MM.1S (cell line): ENCODE results near the gene BLOC1S4.

Experiments used
- DNase-seq: peaks from one replicate; pipeline ENCODE4 v3.0.0-alpha.2; 2015
- H2AFZ ChIP-seq: fragments of 300-600 bp; sonication (generic); 2 replicates; pipeline ENCODE4 v1.6.0; 2016; ENCODE audit warnings: antibody characterized with exemption, low read length
- H3F3A ChIP-seq: fragments of 300-600 bp; sonication (generic); 2 replicates; pipeline ENCODE4 v1.6.1; 2016; ENCODE audit warnings: mild to moderate bottlenecking, antibody characterized with exemption, low read length, moderate library complexity, mixed read lengths; ENCODE audit not compliant: insufficient read depth
- H3K27ac ChIP-seq: fragments of 300-600 bp; sonication (generic); 2 replicates; pipeline ENCODE4 v1.5.1; 2016; ENCODE audit warnings: mild to moderate bottlenecking, low read length
- H3K27me3 ChIP-seq: fragments of 300-600 bp; sonication (generic); replicated peaks from 2 replicates; pipeline ENCODE4 v1.6.0; 2016; ENCODE audit warnings: low read length; ENCODE audit not compliant: insufficient read depth
- H3K36me3 ChIP-seq: fragments of 300-600 bp; sonication (generic); replicated peaks from 2 replicates; pipeline ENCODE4 v1.6.1; 2016; ENCODE audit warnings: mild to moderate bottlenecking, low read length, mixed read lengths; ENCODE audit not compliant: insufficient read depth
- H3K4me1 ChIP-seq: fragments of 300-600 bp; sonication (generic); 2 replicates; pipeline ENCODE4 v1.6.1; 2016; ENCODE audit warnings: low read length, mixed read lengths
- H3K4me2 ChIP-seq: fragments of 300-600 bp; sonication (generic); 2 replicates; pipeline ENCODE4 v1.6.0; 2016; ENCODE audit warnings: low read depth, low read length
- H3K4me3 ChIP-seq: fragments of 300-600 bp; sonication (generic); 2 replicates; pipeline ENCODE4 v1.5.1; 2016; ENCODE audit warnings: low read length, mixed read lengths
- H3K79me2 ChIP-seq: fragments of 300-600 bp; sonication (generic); 2 replicates; pipeline ENCODE4 v1.6.1; 2016; ENCODE audit warnings: mixed run types, low read length, mixed read lengths
- H3K9ac ChIP-seq: fragments of 300-600 bp; sonication (generic); 2 replicates; pipeline ENCODE4 v1.6.1; 2016; ENCODE audit warnings: low read length, mixed read lengths
- H3K9me2 ChIP-seq: fragments of 300-600 bp; sonication (generic); replicated peaks from 2 replicates; pipeline ENCODE4 v1.6.1; 2016; ENCODE audit warnings: mild to moderate bottlenecking, low read length, mixed read lengths; ENCODE audit not compliant: insufficient read depth
- H3K9me3 ChIP-seq: fragments of 300-600 bp; sonication (generic); replicated peaks from 2 replicates; pipeline ENCODE4 v1.6.1; 2016; ENCODE audit warnings: mild to moderate bottlenecking, low read length, mixed read lengths; ENCODE audit not compliant: insufficient read depth
- H4K20me1 ChIP-seq: fragments of 300-600 bp; sonication (generic); 2 replicates; pipeline ENCODE4 v1.6.1; 2016; ENCODE audit warnings: mild to moderate bottlenecking, low read length, moderate library complexity, mixed read lengths; ENCODE audit not compliant: insufficient read depth
- EZH2 ChIP-seq: fragments of 300-600 bp; sonication (generic); optimal IDR thresholded peaks from 2 replicates; pipeline ENCODE3; 2017; ENCODE audit warnings: low read depth, mild to moderate bottlenecking, antibody characterized with exemption, low read length, mixed read lengths
- EZH2phosphoT487 ChIP-seq: fragments of 300-600 bp; sonication (generic); IDR thresholded peaks from 2 replicates; pipeline ENCODE4 v1.6.1; 2018; ENCODE audit warnings: antibody characterized with exemption, low read length
- TF ChIP-seq, protein P1 (sequence below): fragments of 300-600 bp; sonication (generic); IDR thresholded peaks from 2 replicates; pipeline ENCODE4 v1.5.1; 2016; ENCODE audit warnings: antibody characterized with exemption, low read length, mixed read lengths

The BLOC1S4 gene

DNA sequence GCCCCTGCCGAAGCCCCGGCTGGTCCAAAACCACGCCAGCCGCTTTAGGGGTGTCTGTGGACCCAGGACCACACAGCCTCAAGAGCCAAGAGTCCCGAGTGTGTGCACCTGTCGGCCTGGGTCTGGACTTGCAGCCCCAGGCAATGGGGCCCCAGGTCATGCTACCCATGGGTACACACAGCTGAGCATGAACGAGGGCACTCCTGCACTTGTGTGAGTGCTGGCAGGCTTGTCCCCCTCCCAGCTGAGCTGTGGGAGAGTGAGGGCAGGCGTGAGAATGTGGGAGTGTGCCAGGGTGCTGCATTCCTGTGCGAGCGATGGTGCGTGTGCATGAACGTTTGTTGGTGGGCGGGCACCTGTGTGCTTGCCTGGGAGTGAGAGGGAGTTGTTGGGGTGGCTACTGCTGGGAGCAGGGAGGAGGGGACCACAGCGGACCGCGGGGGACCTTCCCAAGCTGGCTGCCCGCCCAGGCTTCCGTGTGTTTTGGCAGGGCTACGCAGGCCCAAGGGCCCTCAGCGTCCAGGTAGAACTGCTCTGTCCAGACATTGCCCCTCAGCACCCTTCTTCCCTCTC lies 30.8 kb downstream of the BLOC1S4 start:
- no peak for DNase-seq
- Histone ChIP-seq H4K20me1 (no peaks in the 10 kb centered on the region), H3K27ac (no peak overlapping the region), H3K9me2 (no peaks in the 10 kb centered on the region), H3K79me2 (no peaks in the 10 kb centered on the region), H3K4me1 (peaks cover 4% of the 10 kb centered on the region; the same call in 1 of the 2 replicates), H3K9me3 (no peaks in the 10 kb centered on the region), H2AFZ (no peak overlapping the region), H3K27me3 (no peaks in the 10 kb centered on the region), H3F3A (no peaks in the 10 kb centered on the region), H3K9ac (no peak overlapping the region), H3K4me3 (no peak overlapping the region), H3K36me3 (no peaks in the 10 kb centered on the region), H3K4me2 (no peak overlapping the region)
- no peak for TF ChIP-seq EZH2
- TF ChIP-seq, protein P1, sequence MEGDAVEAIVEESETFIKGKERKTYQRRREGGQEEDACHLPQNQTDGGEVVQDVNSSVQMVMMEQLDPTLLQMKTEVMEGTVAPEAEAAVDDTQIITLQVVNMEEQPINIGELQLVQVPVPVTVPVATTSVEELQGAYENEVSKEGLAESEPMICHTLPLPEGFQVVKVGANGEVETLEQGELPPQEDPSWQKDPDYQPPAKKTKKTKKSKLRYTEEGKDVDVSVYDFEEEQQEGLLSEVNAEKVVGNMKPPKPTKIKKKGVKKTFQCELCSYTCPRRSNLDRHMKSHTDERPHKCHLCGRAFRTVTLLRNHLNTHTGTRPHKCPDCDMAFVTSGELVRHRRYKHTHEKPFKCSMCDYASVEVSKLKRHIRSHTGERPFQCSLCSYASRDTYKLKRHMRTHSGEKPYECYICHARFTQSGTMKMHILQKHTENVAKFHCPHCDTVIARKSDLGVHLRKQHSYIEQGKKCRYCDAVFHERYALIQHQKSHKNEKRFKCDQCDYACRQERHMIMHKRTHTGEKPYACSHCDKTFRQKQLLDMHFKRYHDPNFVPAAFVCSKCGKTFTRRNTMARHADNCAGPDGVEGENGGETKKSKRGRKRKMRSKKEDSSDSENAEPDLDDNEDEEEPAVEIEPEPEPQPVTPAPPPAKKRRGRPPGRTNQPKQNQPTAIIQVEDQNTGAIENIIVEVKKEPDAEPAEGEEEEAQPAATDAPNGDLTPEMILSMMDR: no peak
- TF ChIP-seq EZH2phosphoT487: no peak

DNA sequence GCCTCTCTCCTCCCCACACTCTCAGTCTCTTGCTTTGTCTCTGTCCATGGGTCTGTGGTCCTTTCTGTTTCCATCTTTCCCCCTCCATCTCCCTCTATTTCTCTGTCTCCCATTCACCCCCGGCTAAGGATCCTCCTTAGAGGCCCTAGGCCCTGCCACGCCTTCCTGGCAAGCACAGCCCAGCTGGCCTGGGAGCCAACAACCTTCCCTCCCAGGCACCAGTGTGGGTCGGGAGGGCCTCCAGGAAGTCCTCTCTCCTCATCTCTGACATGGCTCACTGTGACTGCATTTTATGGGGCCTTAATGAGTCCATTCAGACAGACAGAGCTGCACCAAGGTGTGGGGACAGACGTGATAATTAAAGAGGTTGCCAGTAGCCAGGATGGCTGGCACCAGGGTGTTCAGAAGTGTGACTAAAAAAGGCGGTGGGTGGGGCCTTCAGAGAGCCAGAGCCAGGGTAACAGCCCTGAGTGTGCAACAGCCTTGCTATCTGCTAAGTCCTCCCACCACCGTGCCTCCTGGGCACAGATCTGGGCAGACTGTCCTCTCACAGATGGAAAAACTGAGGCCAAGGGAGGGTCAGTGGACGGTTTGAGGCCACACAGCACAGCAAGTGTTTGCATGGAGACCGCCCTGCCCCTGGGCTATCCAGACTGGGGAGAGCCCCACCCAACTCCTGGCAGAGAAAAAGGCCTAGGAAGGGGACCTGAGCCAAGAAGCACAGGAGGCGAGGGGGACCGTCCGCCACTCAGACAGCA lies 31.5 kb downstream of the BLOC1S4 start:
- H2AFZ ChIP-seq: no peak overlapping the region
- no peak overlapping the region for H3K27ac ChIP-seq
- H3K9me3 ChIP-seq: no peaks in the 10 kb centered on the region
- TF ChIP-seq EZH2: no peak
- TF ChIP-seq EZH2phosphoT487: no peak
- TF ChIP-seq, protein P1: no peak
- no peaks in the 10 kb centered on the region for H3K27me3 ChIP-seq
- H3K9me2 ChIP-seq: no peaks in the 10 kb centered on the region
- DNase-seq: no peak
- H3K79me2 ChIP-seq: no peaks in the 10 kb centered on the region
- H3K9ac ChIP-seq: no peak overlapping the region
- no peaks in the 10 kb centered on the region for H3K36me3 ChIP-seq
- H3K4me3 ChIP-seq: no peak overlapping the region
- peaks cover 4% of the 10 kb centered on the region; the same call in 1 of the 2 replicates for H3K4me1 ChIP-seq
- no peaks in the 10 kb centered on the region for H4K20me1 ChIP-seq
- H3K4me2 ChIP-seq: no peak overlapping the region
- H3F3A ChIP-seq: no peaks in the 10 kb centered on the region

DNA sequence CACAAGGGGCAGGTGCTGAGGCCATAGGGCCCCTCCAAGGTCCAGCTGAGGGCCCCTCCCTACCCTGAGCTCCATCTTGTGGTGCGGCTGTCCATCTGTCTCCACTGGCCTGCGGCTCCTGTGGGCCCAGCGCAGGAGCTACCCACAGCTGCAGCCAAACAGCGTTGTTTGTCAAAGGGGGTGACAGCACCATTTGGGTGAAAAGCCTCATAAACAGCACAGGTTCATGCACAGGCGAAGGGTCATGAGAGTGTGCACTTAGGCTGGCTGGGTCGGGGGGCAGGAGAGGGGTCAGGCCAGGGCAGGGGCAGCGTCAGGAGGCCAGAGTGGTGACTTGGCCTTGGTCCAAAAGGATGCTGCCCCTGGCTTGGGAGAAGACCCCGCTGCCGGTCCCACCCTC lies 32.3 kb downstream of the BLOC1S4 start:
- H3K36me3 ChIP-seq: no peaks in the 10 kb centered on the region
- H3F3A ChIP-seq: no peaks in the 10 kb centered on the region
- no peak overlapping the region for H3K9ac ChIP-seq
- H3K4me1 ChIP-seq: no peaks in the 10 kb centered on the region
- H3K27ac ChIP-seq: no peak overlapping the region
- no peak for TF ChIP-seq EZH2
- TF ChIP-seq EZH2phosphoT487: no peak
- TF ChIP-seq, protein P1: no peak
- no peak overlapping the region for H3K4me2 ChIP-seq
- no peaks in the 10 kb centered on the region for H3K27me3 ChIP-seq
- H3K79me2 ChIP-seq: no peaks in the 10 kb centered on the region
- no peaks in the 10 kb centered on the region for H3K9me2 ChIP-seq
- H3K9me3 ChIP-seq: no peaks in the 10 kb centered on the region
- H3K4me3 ChIP-seq: no peak overlapping the region
- no peak for DNase-seq
- H2AFZ ChIP-seq: no peak overlapping the region
- H4K20me1 ChIP-seq: no peaks in the 10 kb centered on the region
